HG02840 (cell line): ENCODE data around the gene CRTC3.
"Not testable (repeated sequence)": the region's sequence is repeated elsewhere in the genome, so short reads cannot be mapped to it uniquely, and the experiment has no call there.

Experiments
- ATAC-seq: cut with Tn5 transposase; IDR thresholded peaks from one replicate; pipeline ENCODE4 v1.9.1; 2021; ENCODE audit warnings: mild to moderate bottlenecking, moderate library complexity, moderate number of reproducible peaks; ENCODE audit not compliant: unreplicated experiment, low FRiP score

The CRTC3 gene

GRCh38 chr15:90618330-90619125 is 88.8 kb downstream of the CRTC3 start:
- ATAC-seq, result no peak

GRCh38 chr15:90619468-90619867 is 89.7 kb downstream of the CRTC3 start:
- no peak for ATAC-seq

- no peak for ATAC-seq
These were observed 90.2 kb downstream of the CRTC3 start for GRCh38 chr15:90619939-90620338.

- no peak for ATAC-seq
These were observed 90.8 kb downstream of the CRTC3 start for GRCh38 chr15:90620379-90621067.

- ATAC-seq, result no peak
These were observed 94.1 kb downstream of the CRTC3 start for GRCh38 chr15:90623854-90624253.

GRCh38 chr15:90624278-90624981 is 94.7 kb downstream of the CRTC3 start:
- no peak for ATAC-seq

- ATAC-seq, result no peak
These were observed 95.3 kb downstream of the CRTC3 start for GRCh38 chr15:90625037-90625436.

GRCh38 chr15:90629217-90629616 is 99.5 kb downstream of the CRTC3 start:
- ATAC-seq, result no peak

GRCh38 chr15:90633360-90633759 is 103.6 kb downstream of the CRTC3 start:
- ATAC-seq, result no peak

GRCh38 chr15:90636993-90637392 is 107.3 kb downstream of the CRTC3 start:
- not testable (repeated sequence) for ATAC-seq

- ATAC-seq, result no peak
These were observed 108.0 kb downstream of the CRTC3 start for GRCh38 chr15:90637693-90638092.

GRCh38 chr15:90638201-90638691 is 108.5 kb downstream of the CRTC3 start:
- ATAC-seq, result no peak

- no peak for ATAC-seq
These were observed 109.2 kb downstream of the CRTC3 start for GRCh38 chr15:90638963-90639362.

- no peak for ATAC-seq
These were observed 111.1 kb downstream of the CRTC3 start for GRCh38 chr15:90640862-90641261.

GRCh38 chr15:90641581-90642463 is 112.1 kb downstream of the CRTC3 start:
- ATAC-seq, result no peak

GRCh38 chr15:90642464-90643300 is 113.0 kb downstream of the CRTC3 start:
- no peak for ATAC-seq

GRCh38 chr15:90643301-90643632 is 113.5 kb downstream of the CRTC3 start:
- no peak for ATAC-seq

GRCh38 chr15:90644526-90644925 is 114.8 kb downstream of the CRTC3 start:
- ATAC-seq, result no peak

GRCh38 chr15:90644952-90645725 is 115.4 kb downstream of the CRTC3 start:
- no peak for ATAC-seq
